A549 (cell line): Measurements from ENCODE around the gene EFTUD2.

ENCODE experiments used
- BHLHE40 ChIP-seq: IDR thresholded peaks from 2 replicates; pipeline ENCODE4 v1.6.1; 2012; ENCODE audit warnings: low read depth, low read length, inconsistent platforms
- CTCF ChIP-seq: fragments of >200 bp; sonication (Bioruptor Twin); formaldehyde crosslinking; IDR thresholded peaks from 3 replicates; pipeline ENCODE4 v1.5.1; 2016
- EHMT2 ChIP-seq: fragments of 200-600 bp; sonication (generic); IDR thresholded peaks from 2 replicates; pipeline ENCODE4 v1.6.1; 2016; ENCODE audit warnings: antibody characterized with exemption, low read depth, mild to moderate bottlenecking, moderate library complexity
- EP300 ChIP-seq, 2 experiments: fragments of >200 bp; sonication (Bioruptor Twin); formaldehyde crosslinking; IDR thresholded peaks; 2 replicates in 1 of 2; 3 replicates in 1 of 2; pipeline ENCODE4 v1.6.1; 2016 to 2017
- ESRRA ChIP-seq: fragments of 150-350 bp; IDR thresholded peaks from 2 replicates; pipeline ENCODE4 v1.6.1; 2014; ENCODE audit warnings: mild to moderate bottlenecking, low read length, borderline replicate concordance
- HOXA7 ChIP-seq: fragments of 250-450 bp; sonication (Bioruptor Pico); IDR thresholded peaks from 2 replicates; pipeline ENCODE4 v1.5.0; 2020; ENCODE audit warnings: mild to moderate bottlenecking, moderate library complexity
- POLR2A ChIP-seq: IDR thresholded peaks from 2 replicates; pipeline ENCODE4 v1.6.1; 2012; ENCODE audit warnings: mild to moderate bottlenecking, low read length
- RAD21 ChIP-seq, 2 experiments: fragments of >200 bp in 1 of 2; sonication (Bioruptor Twin) in 1 of 2; formaldehyde crosslinking in 1 of 2; IDR thresholded peaks in 1 of 2; conservative IDR thresholded peaks in 1 of 2; 2 replicates in 1 of 2; 3 replicates in 1 of 2; pipeline ENCODE4 v1.6.1; 2012 to 2018; ENCODE audit warnings: inconsistent platforms in 1 of 2
- REST ChIP-seq: fragments of 200-600 bp; sonication (generic); IDR thresholded peaks from 2 replicates; pipeline ENCODE4 v1.6.1; 2016; ENCODE audit warnings: antibody characterized with exemption, mild to moderate bottlenecking, moderate library complexity
- SMC3 ChIP-seq: fragments of >200 bp; sonication (Bioruptor Twin); formaldehyde crosslinking; IDR thresholded peaks from 3 replicates; pipeline ENCODE4 v1.6.1; 2018; ENCODE audit warnings: inconsistent platforms
- TP53 ChIP-seq: fragments of 250-450 bp; sonication (Bioruptor Pico); IDR thresholded peaks from 2 replicates; pipeline ENCODE4 v1.5.0; 2021; ENCODE audit warnings: mild to moderate bottlenecking, moderate library complexity
- ZFP36 ChIP-seq: fragments of 450-650 bp; IDR thresholded peaks from 2 replicates; pipeline ENCODE4 v1.6.1; 2014; ENCODE audit warnings: borderline replicate concordance; ENCODE audit not compliant: partially characterized antibody

DNA sequence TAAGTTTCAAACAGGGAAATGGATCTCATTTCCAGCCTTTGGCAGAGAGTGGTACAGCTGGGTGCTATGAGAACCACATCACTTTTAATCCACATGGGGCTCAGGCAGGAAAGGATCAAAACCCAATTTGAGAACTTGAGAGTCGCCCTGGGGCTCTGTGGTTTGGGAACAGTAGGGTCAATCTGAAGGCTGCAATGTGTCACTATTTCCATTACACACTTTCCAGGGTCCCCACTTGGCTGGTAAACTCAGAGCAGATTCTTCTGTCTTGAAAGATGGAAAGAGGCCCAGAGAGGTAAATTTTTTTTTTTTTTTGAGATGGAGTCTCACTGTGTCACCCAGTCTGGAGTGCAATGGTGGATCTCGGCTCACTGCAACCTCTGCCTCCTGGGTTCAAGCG, 58.3 kb downstream of the EFTUD2 start:
- TF ChIP-seq CTCF (no peak), ZFP36 (no peak), HOXA7 (no peak), REST (no peak), POLR2A (no peak), ESRRA (no peak), RAD21 (conservative IDR thresholded peaks at IDR 0.05 in 1 of 2, IDR thresholded peaks at IDR 0.05 in 1 of 2) (no peak), BHLHE40 (no peak), EP300 (IDR thresholded peaks at IDR 0.05) (no peak), EHMT2 (no peak), SMC3 (no peak), TP53 (CRISPR knock-in tag) (no peak)
